Measurements from ENCODE around the gene DLL1. TPM values are rescaled to one million over a fixed set of nuclear protein-coding genes. Genes with fewer than 3 reads are reported as not detected.

The DLL1 gene
- total RNA-seq, 3 donors from 2014 or later, result 3.8 to 26.9 (median 12.3) TPM

- Histone ChIP-seq H3K27ac (no peak overlapping the region), H3K36me3 (no peaks in the 10 kb centered on the region), H3K4me1 (no peaks in the 10 kb centered on the region), H3K9me3 (no peaks in the 10 kb centered on the region), H3K4me3 (no peak overlapping the region), H3K27me3 (no peaks in the 10 kb centered on the region)
- TF ChIP-seq, protein P1, sequence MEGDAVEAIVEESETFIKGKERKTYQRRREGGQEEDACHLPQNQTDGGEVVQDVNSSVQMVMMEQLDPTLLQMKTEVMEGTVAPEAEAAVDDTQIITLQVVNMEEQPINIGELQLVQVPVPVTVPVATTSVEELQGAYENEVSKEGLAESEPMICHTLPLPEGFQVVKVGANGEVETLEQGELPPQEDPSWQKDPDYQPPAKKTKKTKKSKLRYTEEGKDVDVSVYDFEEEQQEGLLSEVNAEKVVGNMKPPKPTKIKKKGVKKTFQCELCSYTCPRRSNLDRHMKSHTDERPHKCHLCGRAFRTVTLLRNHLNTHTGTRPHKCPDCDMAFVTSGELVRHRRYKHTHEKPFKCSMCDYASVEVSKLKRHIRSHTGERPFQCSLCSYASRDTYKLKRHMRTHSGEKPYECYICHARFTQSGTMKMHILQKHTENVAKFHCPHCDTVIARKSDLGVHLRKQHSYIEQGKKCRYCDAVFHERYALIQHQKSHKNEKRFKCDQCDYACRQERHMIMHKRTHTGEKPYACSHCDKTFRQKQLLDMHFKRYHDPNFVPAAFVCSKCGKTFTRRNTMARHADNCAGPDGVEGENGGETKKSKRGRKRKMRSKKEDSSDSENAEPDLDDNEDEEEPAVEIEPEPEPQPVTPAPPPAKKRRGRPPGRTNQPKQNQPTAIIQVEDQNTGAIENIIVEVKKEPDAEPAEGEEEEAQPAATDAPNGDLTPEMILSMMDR (IDR thresholded peaks at IDR 0.05), result no peak
- TF ChIP-seq POLR2A (IDR thresholded peaks at IDR 0.05) (no peak), POLR2AphosphoS5 (IDR thresholded peaks at IDR 0.05) (no peak)
- intact Hi-C loops (cut with DNase I; ENCODE audit: low total_unique reads), result no loop called here
- no peak for DNase-seq (ENCODE audit: low spot score in 2 of 2)
Measured at GRCh38 chr6:170250981-170251775, 39.7 kb downstream of the DLL1 start.

DNA sequence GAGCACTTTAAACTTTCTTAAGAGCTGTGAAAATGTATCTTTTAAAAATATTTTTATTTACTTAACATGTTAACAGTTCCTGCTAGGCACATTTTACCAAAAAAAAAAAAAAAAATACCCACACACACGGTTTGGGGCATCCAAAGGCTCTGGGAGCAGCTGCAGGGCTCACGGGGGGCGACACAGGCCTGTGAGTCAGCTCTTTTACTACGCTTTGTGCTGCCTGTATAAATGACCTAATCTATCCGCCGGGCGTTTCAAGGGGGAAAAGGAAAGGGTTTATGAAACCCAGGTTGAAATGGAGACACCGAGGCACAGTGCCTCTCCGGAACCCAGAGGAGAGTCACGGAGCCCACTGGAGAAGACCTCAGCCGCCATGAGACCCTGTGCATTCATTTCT, 40.4 kb downstream of the DLL1 start:
- Histone ChIP-seq H3K4me1 (no peaks in the 10 kb centered on the region), H3K27me3 (no peaks in the 10 kb centered on the region), H3K4me3 (no peak overlapping the region), H3K27ac (no peak overlapping the region), H3K36me3 (no peaks in the 10 kb centered on the region), H3K9me3 (no peaks in the 10 kb centered on the region)
- intact Hi-C loops (cut with DNase I; ENCODE audit: low total_unique reads), result no loop called here
- DNase-seq (ENCODE audit: low spot score in 2 of 2), result no peak
- TF ChIP-seq, protein P1 (IDR thresholded peaks at IDR 0.05), result no peak
- no peak for TF ChIP-seq POLR2A (IDR thresholded peaks at IDR 0.05)
- no peak for TF ChIP-seq POLR2AphosphoS5 (IDR thresholded peaks at IDR 0.05)

DNA sequence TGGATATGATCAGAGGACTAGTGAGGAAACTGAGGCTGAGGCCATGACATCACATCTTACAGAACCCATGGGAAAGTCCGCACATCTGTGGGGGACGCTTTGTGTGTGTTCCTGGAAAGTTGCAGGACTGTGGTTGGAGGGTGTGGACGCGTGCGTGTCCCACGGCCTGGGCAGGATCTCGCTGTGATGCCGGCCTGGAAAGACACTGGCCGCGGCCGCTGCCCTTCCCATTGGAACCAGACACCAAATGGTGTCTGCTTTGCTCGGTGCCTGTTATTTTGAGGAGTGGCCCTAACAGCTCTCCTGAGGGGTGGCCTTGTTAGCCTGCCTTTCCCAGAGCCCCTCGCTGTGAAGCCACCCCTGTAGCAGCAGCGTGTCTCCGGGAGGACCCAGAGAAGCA, 41.1 kb downstream of the DLL1 start:
- Histone ChIP-seq H3K27me3 (no peaks in the 10 kb centered on the region), H3K27ac (no peak overlapping the region), H3K4me3 (no peak overlapping the region), H3K36me3 (no peaks in the 10 kb centered on the region), H3K4me1 (no peaks in the 10 kb centered on the region), H3K9me3 (no peaks in the 10 kb centered on the region)
- DNase-seq (ENCODE audit: low spot score in 2 of 2), result no peak
- intact Hi-C loops (cut with DNase I; ENCODE audit: low total_unique reads), result no loop called here
- TF ChIP-seq POLR2AphosphoS5 (IDR thresholded peaks at IDR 0.05) (no peak), POLR2A (IDR thresholded peaks at IDR 0.05) (no peak)
- TF ChIP-seq, protein P1 (IDR thresholded peaks at IDR 0.05), result no peak

GRCh38 chr6:170248861-170249600, 41.8 kb downstream of the DLL1 start:
- intact Hi-C loops (cut with DNase I; ENCODE audit: low total_unique reads), result no loop called here

More at GRCh38 chr6:170248861-170249600, 41.8 kb downstream of the DLL1 start:
- H3K27ac ChIP-seq, result no peak overlapping the region
- H3K36me3 ChIP-seq, result no peaks in the 10 kb centered on the region
- TF ChIP-seq POLR2A (IDR thresholded peaks at IDR 0.05) (no peak), POLR2AphosphoS5 (IDR thresholded peaks at IDR 0.05) (no peak)
- TF ChIP-seq, protein P1 (IDR thresholded peaks at IDR 0.05), result no peak
- no peak overlapping the region for H3K4me3 ChIP-seq
- no peaks in the 10 kb centered on the region for H3K9me3 ChIP-seq
- no peaks in the 10 kb centered on the region for H3K4me1 ChIP-seq
- H3K27me3 ChIP-seq, result no peaks in the 10 kb centered on the region
- no peak for DNase-seq (ENCODE audit: low spot score in 2 of 2)

All from breast epithelium (tissue), 4 donors.